ENCODE data around the gene E2F4. TPM values are rescaled to one million over a fixed set of nuclear protein-coding genes. Genes with fewer than 3 reads are reported as not detected.

Gene E2F4
- total and polyA plus RNA-seq, 2 of the 13 experiments (the other 11 are each of a cell fraction or from before 2014, with no cell fraction given), result 84.8 to 91.2 TPM

DNA sequence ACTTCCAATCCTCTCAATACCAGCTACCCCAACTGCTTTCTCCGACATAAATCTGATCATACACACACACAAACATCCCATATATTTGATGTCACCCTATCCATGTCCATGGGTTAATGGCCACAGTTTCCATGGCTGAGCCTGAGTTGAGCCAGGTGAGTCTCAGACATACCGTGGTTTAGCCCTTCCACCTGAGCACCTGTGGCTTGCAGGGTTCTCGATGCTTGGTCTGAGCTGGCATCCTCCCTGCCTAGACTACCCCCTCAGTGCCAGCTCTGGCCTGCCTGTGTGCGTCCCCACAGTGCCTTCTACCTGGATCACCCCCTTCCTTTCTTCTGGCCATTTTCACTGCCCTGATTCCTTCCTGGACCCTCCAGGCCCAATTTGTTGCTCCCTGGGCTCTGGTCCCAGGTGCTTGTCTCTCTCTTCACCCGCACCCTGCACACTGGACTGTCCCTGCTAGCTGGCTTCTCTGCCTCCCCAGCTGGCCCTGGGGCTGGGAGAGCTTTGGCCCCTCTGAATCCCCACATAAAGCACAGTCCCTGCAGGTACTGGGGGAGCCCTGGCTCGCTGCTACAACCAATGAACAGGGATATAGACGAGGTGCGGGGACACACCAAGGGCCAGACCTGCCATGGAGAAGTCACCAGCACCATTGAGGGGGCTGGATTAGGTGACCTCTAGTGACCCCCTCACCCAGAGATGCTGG, 14.3 kb downstream of the E2F4 start (continued):
- TF ChIP-seq ZBTB46 (CRISPR knock-in tag; IDR thresholded peaks at IDR 0.05; ENCODE audit: borderline replicate concordance), result no peak
- TF ChIP-seq SP2 (CRISPR knock-in tag; IDR thresholded peaks at IDR 0.05), result no peak
- TF ChIP-seq SSRP1 (CRISPR knock-in tag; IDR thresholded peaks at IDR 0.05), result peak; percentile 62; the same call in 1 of the 2 replicates
- no peak for TF ChIP-seq SETDB1 (CRISPR knock-in tag; IDR thresholded peaks at IDR 0.05; ENCODE audit: borderline replicate concordance)
- no peak for TF ChIP-seq POLR2AphosphoS5 (IDR thresholded peaks at IDR 0.05; ENCODE audit: low read depth, low read length)
- peak; percentile 31; the same call in 1 of the 2 replicates for TF ChIP-seq ZSCAN25 (CRISPR knock-in tag; IDR thresholded peaks at IDR 0.05)
- no peak for TF ChIP-seq ZNF609 (CRISPR knock-in tag; IDR thresholded peaks at IDR 0.05; ENCODE audit: borderline replicate concordance)
- TF ChIP-seq TBP (CRISPR knock-in tag; IDR thresholded peaks at IDR 0.05), result no peak
- TF ChIP-seq ZNF180 (CRISPR knock-in tag; IDR thresholded peaks at IDR 0.05; ENCODE audit: borderline replicate concordance, low read depth), result no peak
- TF ChIP-seq CCAR2 (optimal IDR thresholded peaks at IDR 0.05; ENCODE audit: low read depth, low read length), result peak; percentile 52
- no peak for TF ChIP-seq NR1H2 (CRISPR knock-in tag; IDR thresholded peaks at IDR 0.05; ENCODE audit: borderline replicate concordance, low read depth)
- TF ChIP-seq SIX4 (CRISPR knock-in tag; IDR thresholded peaks at IDR 0.05), result no peak
- TF ChIP-seq, protein P1, sequence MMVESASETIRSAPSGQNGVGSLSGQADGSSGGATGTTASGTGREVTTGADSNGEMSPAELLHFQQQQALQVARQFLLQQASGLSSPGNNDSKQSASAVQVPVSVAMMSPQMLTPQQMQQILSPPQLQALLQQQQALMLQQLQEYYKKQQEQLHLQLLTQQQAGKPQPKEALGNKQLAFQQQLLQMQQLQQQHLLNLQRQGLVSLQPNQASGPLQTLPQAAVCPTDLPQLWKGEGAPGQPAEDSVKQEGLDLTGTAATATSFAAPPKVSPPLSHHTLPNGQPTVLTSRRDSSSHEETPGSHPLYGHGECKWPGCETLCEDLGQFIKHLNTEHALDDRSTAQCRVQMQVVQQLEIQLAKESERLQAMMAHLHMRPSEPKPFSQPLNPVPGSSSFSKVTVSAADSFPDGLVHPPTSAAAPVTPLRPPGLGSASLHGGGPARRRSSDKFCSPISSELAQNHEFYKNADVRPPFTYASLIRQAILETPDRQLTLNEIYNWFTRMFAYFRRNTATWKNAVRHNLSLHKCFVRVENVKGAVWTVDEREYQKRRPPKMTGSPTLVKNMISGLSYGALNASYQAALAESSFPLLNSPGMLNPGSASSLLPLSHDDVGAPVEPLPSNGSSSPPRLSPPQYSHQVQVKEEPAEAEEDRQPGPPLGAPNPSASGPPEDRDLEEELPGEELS (CRISPR knock-in tag; IDR thresholded peaks at IDR 0.05), result no peak
- peak; percentile 37; the same call in 1 of the 2 replicates for TF ChIP-seq POLR2G (IDR thresholded peaks at IDR 0.05; ENCODE audit: low read depth, low read length)
- no peak for TF ChIP-seq ZSCAN22 (CRISPR knock-in tag; IDR thresholded peaks at IDR 0.05)
- TF ChIP-seq MAFF (IDR thresholded peaks at IDR 0.05; ENCODE audit: low read depth, low read length), result no peak
- no peak for TF ChIP-seq MTA3 (CRISPR knock-in tag; IDR thresholded peaks at IDR 0.05)
- no peak for TF ChIP-seq ZNF713 (CRISPR knock-in tag; IDR thresholded peaks at IDR 0.05)
- TF ChIP-seq ZSCAN20 (CRISPR knock-in tag; IDR thresholded peaks at IDR 0.05; ENCODE audit: borderline replicate concordance), result no peak
- TF ChIP-seq CTCF (CRISPR knock-in tag; IDR thresholded peaks at IDR 0.05), result no peak
